IPS-20b (cell line): ENCODE data around the gene DDTL.
"Not testable (repeated sequence)": the region's sequence is repeated elsewhere in the genome, so short reads cannot be mapped to it uniquely, and the experiment has no call there.

Experiments
- H3K27ac ChIP-seq: one replicate; pipeline ENCODE4 v1.5.1; 2013; ENCODE audit warnings: low read length
- H3K27me3 ChIP-seq: 2 replicates; pipeline ENCODE4 v1.6.1; 2013; ENCODE audit warnings: mild to moderate bottlenecking, low read length, inconsistent platforms; ENCODE audit not compliant: insufficient read depth
- H3K36me3 ChIP-seq: 2 replicates; pipeline ENCODE4 v1.6.1; 2013; ENCODE audit warnings: low read depth, mild to moderate bottlenecking, inconsistent platforms, low read length, moderate library complexity; ENCODE audit not compliant: insufficient read depth
- H3K4me1 ChIP-seq: 2 replicates; pipeline ENCODE4 v1.6.1; 2013; ENCODE audit warnings: mild to moderate bottlenecking, control low read depth, inconsistent platforms, low read length, moderate library complexity; ENCODE audit not compliant: insufficient read depth
- H3K4me3 ChIP-seq: 2 replicates; pipeline ENCODE4 v1.5.1; 2013; ENCODE audit warnings: mild to moderate bottlenecking, low read length, inconsistent platforms
- H3K9ac ChIP-seq: 2 replicates; pipeline ENCODE4 v1.6.1; 2013; ENCODE audit warnings: low read depth, mild to moderate bottlenecking, inconsistent platforms, low read length, moderate library complexity
- H3K9me3 ChIP-seq: 2 replicates; pipeline ENCODE4 v1.6.1; 2013; ENCODE audit warnings: mild to moderate bottlenecking, low read depth, low read length, inconsistent platforms; ENCODE audit not compliant: insufficient read depth

Gene DDTL

DNA sequence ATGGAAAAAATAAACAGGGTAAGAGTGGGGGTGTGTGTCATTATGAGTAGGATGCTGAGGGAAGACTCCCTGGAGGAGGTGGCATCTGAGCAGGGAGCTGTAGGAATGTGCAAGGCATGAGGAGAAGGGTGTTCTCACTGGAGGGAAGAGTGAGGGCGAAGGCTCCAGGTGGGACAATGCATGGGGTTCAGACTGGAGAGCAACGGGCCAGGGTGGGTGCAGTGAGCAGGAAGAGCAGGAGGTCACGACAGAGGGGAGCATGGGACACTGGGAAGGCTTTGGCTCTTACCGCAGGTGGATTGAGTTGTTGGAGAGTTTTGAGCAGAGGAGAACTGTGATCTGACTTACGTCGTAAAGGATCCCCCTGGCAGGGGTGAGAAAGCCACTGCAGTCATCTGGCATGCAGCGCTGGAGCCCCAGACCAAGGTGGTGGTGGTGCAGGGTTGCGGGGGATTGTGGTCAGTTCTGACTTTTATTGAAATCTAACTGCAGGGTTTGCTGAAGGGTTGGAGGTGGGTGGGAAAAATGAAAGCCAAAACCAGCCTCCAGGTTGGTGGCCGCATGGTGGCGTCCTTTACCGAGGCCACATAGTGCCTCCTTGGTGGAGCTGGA, 13.8 kb upstream of the DDTL start:
- H3K9me3 ChIP-seq, H3K4me1 ChIP-seq, H3K9ac ChIP-seq, H3K4me3 ChIP-seq, H3K27me3 ChIP-seq, H3K27ac ChIP-seq, H3K36me3 ChIP-seq: not testable (repeated sequence)

DNA sequence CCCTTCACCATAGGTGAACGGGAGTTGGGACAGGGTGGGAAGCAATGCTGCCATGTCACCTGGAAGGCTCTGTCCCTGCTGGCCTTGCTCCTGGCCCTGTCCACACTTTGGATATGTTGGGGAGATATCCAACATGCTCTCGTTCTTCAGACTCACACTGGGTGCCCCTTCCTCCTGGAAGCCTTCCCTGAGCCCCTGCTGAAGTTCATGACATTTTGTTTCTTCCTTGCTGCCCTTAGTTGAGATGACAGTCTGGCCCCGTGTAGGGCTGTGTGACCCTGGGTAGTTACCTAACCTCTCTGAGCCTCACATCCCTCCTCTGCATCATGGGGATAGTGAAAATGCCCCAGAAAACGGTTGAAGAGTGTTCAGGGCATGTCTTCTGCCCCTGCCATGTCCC, 13.2 kb upstream of the DDTL start:
- H3K9ac ChIP-seq, H3K36me3 ChIP-seq, H3K4me3 ChIP-seq, H3K27ac ChIP-seq, H3K4me1 ChIP-seq, H3K27me3 ChIP-seq, H3K9me3 ChIP-seq: not testable (repeated sequence)

- H3K4me3 ChIP-seq, result peak overlapping the region; percentile 36; the same call in 1 of the 2 replicates
- peak overlapping the region; percentile 49 for H3K27ac ChIP-seq
- not testable (repeated sequence) for H3K9me3 ChIP-seq, H3K4me1 ChIP-seq, H3K27me3 ChIP-seq, H3K36me3 ChIP-seq
- peak overlapping the region; percentile 16; the same call in 1 of the 2 replicates for H3K9ac ChIP-seq
Measured at GRCh38 chr22:23954193-23954990, 12.3 kb upstream of the DDTL start.

GRCh38 chr22:23954991-23955305, 11.7 kb upstream of the DDTL start:
- not testable (repeated sequence) for H3K9me3 ChIP-seq, H3K4me1 ChIP-seq, H3K36me3 ChIP-seq, H3K27me3 ChIP-seq, H3K4me3 ChIP-seq
- peak overlapping the region; percentile 16; the same call in 1 of the 2 replicates for H3K9ac ChIP-seq
- H3K27ac ChIP-seq, result peak overlapping the region; percentile 49

DNA sequence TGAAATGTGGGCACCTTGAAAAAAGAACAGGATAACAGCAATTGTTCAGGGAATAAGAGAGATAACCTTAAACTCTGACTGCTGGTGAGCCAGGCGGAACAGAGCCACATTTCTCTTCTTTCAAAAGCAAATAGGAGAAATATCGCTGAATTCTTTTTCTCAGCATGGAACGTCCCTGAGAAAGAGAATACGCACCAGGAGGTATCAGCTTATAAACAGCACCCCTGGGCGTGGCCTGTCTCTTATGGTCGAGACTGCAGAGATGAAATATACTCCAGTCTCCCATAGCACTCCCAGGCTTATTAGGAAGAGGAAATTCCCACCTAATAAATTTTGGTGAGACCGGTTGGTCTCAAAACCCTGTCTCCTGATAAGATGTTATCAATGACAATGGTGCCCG, 10.8 kb upstream of the DDTL start:
- H3K9ac ChIP-seq, H3K27ac ChIP-seq, H3K36me3 ChIP-seq, H3K27me3 ChIP-seq, H3K9me3 ChIP-seq, H3K4me1 ChIP-seq: not testable (repeated sequence)
- H3K4me3 ChIP-seq, result peak overlapping the region; percentile 33; the same call in 1 of the 2 replicates

DNA sequence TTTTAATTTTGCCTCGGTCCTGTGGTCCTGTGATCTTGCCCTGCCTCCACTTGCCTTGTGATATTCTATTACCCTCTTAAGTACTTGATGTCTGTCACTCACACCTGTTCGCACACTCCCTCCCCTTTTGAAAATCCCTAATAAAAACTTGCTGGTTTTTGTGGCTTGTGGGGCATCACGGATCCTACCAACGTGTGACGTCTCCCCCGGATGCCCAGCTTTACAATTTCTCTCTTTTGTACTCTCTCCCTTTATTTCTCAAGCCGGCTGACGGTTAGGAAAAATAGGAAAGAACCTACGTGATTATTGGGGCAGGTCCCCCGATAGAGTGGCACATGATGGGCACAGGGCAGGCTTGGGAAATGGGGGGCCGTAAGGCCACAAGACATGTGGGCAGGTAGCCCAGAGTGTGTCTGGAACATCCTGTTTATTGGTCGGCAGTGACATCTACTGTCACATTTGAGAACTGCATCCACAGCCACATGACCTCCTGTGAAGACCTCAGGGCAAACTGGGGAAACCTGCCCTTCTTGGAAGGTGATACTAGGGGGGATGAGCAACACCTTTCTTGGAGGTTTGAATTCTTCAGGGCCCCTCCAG, 10.3 kb upstream of the DDTL start:
- H3K9ac ChIP-seq, result peak overlapping the region; percentile 25; the same call in 1 of the 2 replicates
- not testable (repeated sequence) for H3K4me1 ChIP-seq, H3K27ac ChIP-seq

GRCh38 chr22:23961084-23961771, 5.5 kb upstream of the DDTL start, which contains the start of gene GSTT2B:
TSS of gene GSTT2B (minus strand) at chr22:23961195. CDS start at chr22:23961131, 64 bp downstream.
- H3K27me3 ChIP-seq, H3K4me1 ChIP-seq, H3K9me3 ChIP-seq, H3K27ac ChIP-seq, H3K9ac ChIP-seq, H3K36me3 ChIP-seq: not testable (repeated sequence)
- peak within 1 kb of the TSS; percentile 40; the same call in 1 of the 2 replicates for H3K4me3 ChIP-seq

More for the DNA sequence above, 10.3 kb upstream of the DDTL start:
- H3K9me3 ChIP-seq, H3K27me3 ChIP-seq, H3K36me3 ChIP-seq: not testable (repeated sequence)
- peak overlapping the region; percentile 15; the same call in 1 of the 2 replicates for H3K4me3 ChIP-seq

DNA sequence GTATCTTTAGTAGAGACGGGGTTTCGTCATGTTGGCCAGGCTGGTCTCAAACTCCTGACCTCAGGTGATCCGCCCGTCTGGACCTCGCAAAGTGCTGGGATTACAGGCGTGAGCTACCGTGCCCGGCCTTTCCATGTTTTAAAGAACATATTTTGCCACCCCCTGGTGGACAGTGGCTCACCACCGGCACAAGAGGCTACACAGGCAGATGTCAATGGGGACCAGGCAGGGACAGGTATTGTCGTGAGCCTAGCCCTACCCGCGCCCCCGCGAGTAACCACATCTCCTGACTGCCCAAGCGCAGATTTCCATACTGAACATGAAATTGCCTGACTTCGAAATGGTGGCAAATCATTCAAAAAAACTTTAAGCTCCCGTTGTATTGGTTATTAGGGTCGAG, 594 bp upstream of the DDTL start:
- H3K36me3 ChIP-seq, result peaks cover 21% of the 10 kb centered on the region
- not testable (repeated sequence) for H3K4me3 ChIP-seq, H3K9ac ChIP-seq

DNA sequence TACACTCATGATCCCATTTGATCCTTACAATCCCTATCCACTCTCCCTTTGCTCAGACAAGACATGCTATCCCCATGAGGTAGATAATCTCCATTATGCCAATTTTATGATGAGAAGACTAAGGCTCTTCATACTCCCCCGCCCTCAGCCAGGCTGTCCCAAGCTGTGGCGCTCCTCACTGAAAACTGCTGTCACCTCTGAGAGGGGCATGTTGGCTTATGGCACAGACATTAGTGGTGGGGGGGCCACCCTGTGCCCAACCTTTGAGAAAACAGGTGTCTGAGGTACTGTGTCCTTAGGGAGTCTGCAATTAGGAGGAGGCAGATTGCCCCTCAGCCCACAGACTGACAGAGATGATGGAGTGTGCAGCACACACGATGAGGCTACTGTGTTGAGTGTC, 2.4 kb downstream of the DDTL start:
- no peak overlapping the region for H3K9ac ChIP-seq
- no peak overlapping the region for H3K27ac ChIP-seq
- H3K4me1 ChIP-seq, result no peaks in the 10 kb centered on the region
- no peak overlapping the region for H3K4me3 ChIP-seq
- H3K36me3 ChIP-seq, result peaks cover 31% of the 10 kb centered on the region
- H3K9me3 ChIP-seq, result no peaks in the 10 kb centered on the region
- no peaks in the 10 kb centered on the region for H3K27me3 ChIP-seq

More for the DNA sequence above, 594 bp upstream of the DDTL start:
- H3K9me3 ChIP-seq, H3K27me3 ChIP-seq, H3K27ac ChIP-seq, H3K4me1 ChIP-seq: not testable (repeated sequence)

DNA sequence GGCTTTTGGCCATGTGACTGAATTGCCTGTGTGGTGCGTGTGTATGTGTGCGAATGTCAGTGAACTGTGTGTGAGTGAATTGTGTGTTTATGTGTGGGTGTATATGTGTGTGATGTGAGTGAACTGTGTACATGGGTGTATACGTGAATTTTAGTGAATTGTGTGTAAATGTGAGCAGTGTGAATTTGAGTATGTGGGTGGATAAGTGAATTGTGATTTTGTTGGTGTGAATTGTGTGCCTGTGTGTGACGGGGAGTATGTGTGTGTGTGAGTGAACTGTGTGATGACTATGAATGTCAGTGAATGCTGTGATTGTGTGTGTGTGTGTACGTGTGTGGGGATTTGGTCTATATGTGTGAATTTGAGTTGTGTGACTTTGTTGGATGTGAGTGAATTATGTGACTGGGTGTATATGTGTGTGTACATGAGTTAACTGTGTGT, 3.5 kb downstream of the DDTL start:
- Histone ChIP-seq H3K9ac (no peak overlapping the region), H3K4me1 (no peaks in the 10 kb centered on the region), H3K27ac (no peak overlapping the region), H3K27me3 (no peaks in the 10 kb centered on the region), H3K9me3 (no peaks in the 10 kb centered on the region), H3K4me3 (no peak overlapping the region), H3K36me3 (peaks cover 31% of the 10 kb centered on the region)

DNA sequence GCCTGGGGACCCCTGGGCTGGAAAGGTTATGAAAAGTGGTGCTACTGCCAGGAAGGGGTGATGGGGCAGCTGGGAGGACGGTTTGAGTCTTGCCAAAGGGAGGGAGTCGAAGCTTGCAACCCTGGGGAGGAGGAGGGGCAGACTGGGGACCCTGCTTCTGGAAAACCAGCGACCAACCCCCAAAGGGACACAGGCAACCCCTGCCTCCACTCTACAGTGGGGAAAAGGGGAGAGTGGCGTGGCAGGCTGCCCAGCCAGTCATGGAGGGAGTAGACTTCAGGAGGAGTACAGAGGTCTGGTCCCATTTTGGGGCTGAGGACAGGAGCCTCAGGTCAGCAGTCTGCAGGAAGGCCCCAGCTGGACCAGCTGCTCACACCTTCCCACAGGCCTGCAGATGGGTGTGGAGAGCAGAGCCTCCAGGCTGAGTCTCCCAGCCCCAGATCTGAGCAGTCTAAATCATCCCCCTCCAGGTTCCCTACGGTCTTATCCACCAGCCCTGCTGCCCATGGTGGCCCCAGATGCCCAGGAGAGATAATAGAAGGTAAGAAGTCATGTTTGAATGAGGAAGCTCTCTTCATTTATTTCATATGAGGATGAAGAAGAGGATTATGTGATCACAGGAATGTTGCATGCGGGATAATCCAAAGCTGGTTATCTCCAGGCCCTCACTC, 4.3 kb downstream of the DDTL start:
- Histone ChIP-seq H3K4me1 (no peaks in the 10 kb centered on the region), H3K27ac (no peak overlapping the region), H3K27me3 (no peaks in the 10 kb centered on the region), H3K9me3 (no peaks in the 10 kb centered on the region), H3K4me3 (no peak overlapping the region), H3K9ac (no peak overlapping the region), H3K36me3 (peaks cover 31% of the 10 kb centered on the region)
